H1 (cell line): ENCODE measurements around the gene CWC15. TPM values are rescaled to one million over a fixed set of nuclear protein-coding genes. Genes with fewer than 3 reads are reported as not detected.
A peak's percentile ranks its signal among the peaks of the same experiment; 100 is the strongest.

Experiments used
- CTCF ChIA-PET: fragments of 300-600 bp; sonication (Branson Sonifier 250); formaldehyde crosslinking; loops from one replicate; lab custom pipeline; 2021; ENCODE audit not compliant: partially characterized antibody; lab: Charles Lee
- POLR2A ChIA-PET: fragments of 300-600 bp; sonication (Branson Sonifier 250); formaldehyde crosslinking; loops from one replicate; lab custom pipeline; 2021; ENCODE audit warnings: inconsistent platforms; ENCODE audit not compliant: partially characterized antibody; lab: Charles Lee
- DNase-seq, 2 experiments: peaks; one replicate each; pipeline versions ENCODE4 v3.0.0 to v3.0.0-alpha.2; 2010 to 2022; ENCODE audit warnings: low spot score in 2 of 2, low read depth in 1 of 2, mixed read lengths in 1 of 2
- FAIRE-seq: peaks from 2 replicates; lab custom pipeline; 2011; peaks lifted over from hg19 to GRCh38; lab: Jason Lieb, UNC
- H2AFZ ChIP-seq: 2 replicates; pipeline ENCODE4 v1.8.1; 2012; ENCODE audit warnings: low read length, inconsistent platforms
- H2AK5ac ChIP-seq: 2 replicates; pipeline ENCODE4 v1.6.1; 2013; ENCODE audit warnings: low read depth, low read length
- H2BK120ac ChIP-seq: replicated peaks from 2 replicates; pipeline ENCODE3; 2013; ENCODE audit warnings: low read depth, low read length, inconsistent platforms
- H2BK12ac ChIP-seq: 2 replicates; pipeline ENCODE4 v1.6.1; 2013; ENCODE audit warnings: low read depth, low read length
- H2BK15ac ChIP-seq: 2 replicates; pipeline ENCODE4 v1.6.1; 2013; ENCODE audit warnings: low read length
- H2BK20ac ChIP-seq: 2 replicates; pipeline ENCODE4 v1.6.1; 2013; ENCODE audit warnings: low read length
- H2BK5ac ChIP-seq: 2 replicates; pipeline ENCODE4 v1.6.1; 2013; ENCODE audit warnings: low read depth, low read length
- H3K14ac ChIP-seq: 2 replicates; pipeline ENCODE4 v1.6.1; 2013; ENCODE audit warnings: inconsistent platforms; ENCODE audit not compliant: insufficient read length
- H3K18ac ChIP-seq: 2 replicates; pipeline ENCODE4 v1.6.1; 2013; ENCODE audit warnings: low read length; ENCODE audit errors: extremely low read depth
- H3K23ac ChIP-seq: 2 replicates; pipeline ENCODE4 v1.6.1; 2013; ENCODE audit warnings: inconsistent platforms; ENCODE audit not compliant: insufficient read length
- H3K23me2 ChIP-seq: 2 replicates; pipeline ENCODE4 v1.6.1; 2013; ENCODE audit warnings: low read depth, low read length
- H3K27ac ChIP-seq: 2 replicates; pipeline ENCODE4 v1.6.1; 2011; ENCODE audit warnings: low read depth, low read length, inconsistent platforms
- H3K27me3 ChIP-seq, 4 experiments: replicated peaks in 1 of 4; 1 replicate in 1 of 4; 2 replicates in 3 of 4; pipeline versions ENCODE4 v1.6.1 to v1.8.1; 2011 to 2013; ENCODE audit warnings: low read length in 3 of 4, mild to moderate bottlenecking in 3 of 4, inconsistent platforms in 2 of 4, mixed read lengths in 2 of 4, moderate library complexity in 1 of 4; ENCODE audit not compliant: control insufficient read depth in 3 of 4, insufficient read depth in 3 of 4; ENCODE audit errors: extremely low read depth in 1 of 4
- H3K36me3 ChIP-seq, 4 experiments: 2 replicates each; pipeline versions ENCODE4 v1.6.1 to v1.8.1; 2011 to 2013; ENCODE audit warnings: mild to moderate bottlenecking in 4 of 4, low read length in 3 of 4, moderate library complexity in 2 of 4, control low read depth in 1 of 4, inconsistent platforms in 1 of 4; ENCODE audit not compliant: insufficient read depth in 4 of 4, control insufficient read depth in 2 of 4
- H3K4ac ChIP-seq: replicated peaks from 2 replicates; pipeline ENCODE3; 2013; ENCODE audit warnings: low read length, low read depth, mixed read lengths, inconsistent platforms; ENCODE audit not compliant: insufficient read length
- H3K4me1 ChIP-seq, 4 experiments: replicated peaks in 1 of 4; 1 replicate in 1 of 4; 2 replicates in 3 of 4; pipeline versions ENCODE4 v1.6.1 to v1.8.1; 2011 to 2013; ENCODE audit warnings: low read length in 3 of 4, inconsistent platforms in 2 of 4, mixed read lengths in 1 of 4; ENCODE audit not compliant: insufficient read depth in 4 of 4, control insufficient read depth in 3 of 4
- H3K4me2 ChIP-seq, 2 experiments: 2 replicates each; pipeline versions ENCODE4 v1.6.1 to v1.8.1; 2011 to 2013; ENCODE audit warnings: low read depth in 2 of 2, low read length in 2 of 2, control low read depth in 1 of 2, inconsistent platforms in 1 of 2, mild to moderate bottlenecking in 1 of 2; ENCODE audit not compliant: insufficient read depth in 1 of 2
- H3K4me3 ChIP-seq, 4 experiments: fragments of 200-600, 300-600 bp in 1 of 4; sonication (generic), shearing (Covaris generic), sonication (Bioruptor Twin) in 1 of 4; 2 replicates each; pipeline versions ENCODE4 v1.5.1 to v1.8.1; 2011 to 2016; ENCODE audit warnings: low read length in 4 of 4, low read depth in 3 of 4, control low read depth in 2 of 4, inconsistent platforms in 2 of 4, mild to moderate bottlenecking in 2 of 4, mixed read lengths in 1 of 4, moderate library complexity in 1 of 4; ENCODE audit not compliant: insufficient read depth in 2 of 4; ENCODE audit errors: extremely low read depth in 1 of 4
- H3K56ac ChIP-seq: replicated peaks from 2 replicates; pipeline ENCODE3; 2013; ENCODE audit warnings: low read depth, mild to moderate bottlenecking, mixed read lengths, low read length, inconsistent platforms; ENCODE audit not compliant: insufficient read length
- H3K79me1 ChIP-seq: 2 replicates; pipeline ENCODE4 v1.6.1; 2013; ENCODE audit warnings: low read depth, low read length, control low read depth
- H3K79me2 ChIP-seq, 2 experiments: 2 replicates each; pipeline versions ENCODE4 v1.6.1 to v1.8.1; 2012 to 2013; ENCODE audit warnings: low read length in 2 of 2, mild to moderate bottlenecking in 2 of 2, inconsistent platforms in 1 of 2; ENCODE audit not compliant: insufficient read depth in 2 of 2, control insufficient read depth in 1 of 2
- H3K9ac ChIP-seq, 4 experiments: replicated peaks in 1 of 4; 1 replicate in 1 of 4; 2 replicates in 3 of 4; pipeline versions ENCODE4 v1.6.1 to v1.8.1; 2011 to 2013; ENCODE audit warnings: low read depth in 3 of 4, low read length in 3 of 4, control low read depth in 2 of 4, mild to moderate bottlenecking in 2 of 4, moderate library complexity in 2 of 4, inconsistent platforms in 1 of 4; ENCODE audit errors: extremely low read depth in 1 of 4
- H3K9me3 ChIP-seq, 2 experiments: 2 replicates each; pipeline versions ENCODE4 v1.6.1 to v1.8.1; 2012 to 2013; ENCODE audit warnings: mild to moderate bottlenecking in 2 of 2, moderate library complexity in 2 of 2, control low read depth in 1 of 2, inconsistent platforms in 1 of 2, low read depth in 1 of 2, low read length in 1 of 2, mixed read lengths in 1 of 2; ENCODE audit not compliant: insufficient read depth in 2 of 2
- H4K20me1 ChIP-seq, 2 experiments: replicated peaks in 1 of 2; 2 replicates each; pipeline versions ENCODE3 to v1.8.1; 2011 to 2013; ENCODE audit warnings: inconsistent platforms in 2 of 2, low read length in 2 of 2, mild to moderate bottlenecking in 1 of 2; ENCODE audit not compliant: insufficient read depth in 2 of 2, control insufficient read depth in 1 of 2
- H4K5ac ChIP-seq: 2 replicates; pipeline ENCODE4 v1.6.1; 2013; ENCODE audit warnings: low read length, low read depth, mixed read lengths, inconsistent platforms; ENCODE audit not compliant: insufficient read length
- H4K8ac ChIP-seq: 2 replicates; pipeline ENCODE4 v1.8.0; 2013; ENCODE audit warnings: mild to moderate bottlenecking, moderate library complexity, low read length, inconsistent platforms; ENCODE audit not compliant: insufficient read depth; ENCODE audit errors: extremely low read depth
- H4K91ac ChIP-seq: replicated peaks from 2 replicates; pipeline ENCODE3; 2013; ENCODE audit warnings: low read length, mixed read lengths, inconsistent platforms; ENCODE audit not compliant: insufficient read length
- CBX8 ChIP-seq: fragments of 300-800, 300-1000 bp; sonication (generic); IDR thresholded peaks from 2 replicates; pipeline ENCODE4 v1.7.1; 2016; ENCODE audit warnings: low read depth, low read length, borderline replicate concordance
- E2F6 ChIP-seq: IDR thresholded peaks from 2 replicates; pipeline ENCODE4 v1.6.1; 2012; ENCODE audit warnings: inconsistent platforms
- MAFK ChIP-seq: IDR thresholded peaks from 2 replicates; pipeline ENCODE4 v1.6.1; 2012; ENCODE audit warnings: low read depth, mild to moderate bottlenecking, improper control_type of control experiment, low read length
- POLR2A ChIP-seq, 2 experiments: IDR thresholded peaks; 1 replicate in 1 of 2; 2 replicates in 1 of 2; pipeline ENCODE4 v1.6.1; 2011; ENCODE audit warnings: low read depth in 2 of 2, low read length in 2 of 2, mild to moderate bottlenecking in 2 of 2; ENCODE audit errors: control extremely low read depth in 1 of 2
- RAD21 ChIP-seq, 2 experiments: IDR thresholded peaks in 1 of 2; conservative IDR thresholded peaks in 1 of 2; 2 replicates each; pipeline ENCODE4 v1.6.1; 2011; ENCODE audit warnings: low read depth in 2 of 2, low read length in 2 of 2, improper control_type of control experiment in 1 of 2, inconsistent platforms in 1 of 2, mild to moderate bottlenecking in 1 of 2, moderate library complexity in 1 of 2
- SIRT6 ChIP-seq: IDR thresholded peaks from one replicate; pipeline ENCODE4 v1.7.1; 2012; ENCODE audit warnings: low read length, inconsistent platforms
- SP2 ChIP-seq: IDR thresholded peaks from 2 replicates; pipeline ENCODE4 v1.6.1; 2012; ENCODE audit warnings: mild to moderate bottlenecking, low read length, inconsistent platforms
- SRF ChIP-seq: IDR thresholded peaks from 2 replicates; pipeline ENCODE4 v1.6.1; 2011; ENCODE audit warnings: mild to moderate bottlenecking, low read depth, low read length, moderate library complexity
- WGBS, 2 experiments: shearing (Covaris generic) in 1 of 2; methylation state at CpG; one replicate each; pipeline versions ENCODE4 v1.1.6 to v1.1.7; 2013 to 2015; ENCODE audit warnings: low lambda C conversion rate in 2 of 2, mixed read lengths in 2 of 2, inconsistent platforms in 1 of 2, low coverage in 1 of 2, missing lambda C conversion rate in 1 of 2; ENCODE audit not compliant: insufficient replicate concordance in 2 of 2, insufficient coverage in 1 of 2, insufficient read length in 1 of 2; ENCODE audit errors: extremely low coverage in 1 of 2, missing lambda C conversion rate in 1 of 2; 5-methylcytosine and 5-hydroxymethylcytosine counted together
- polyA plus RNA-seq, 7 experiments: library from polyadenylated mRNA; depleted of rRNA in 3 of 7; stranded (reverse) in 5 of 7; unstranded in 2 of 7; fragments of >200 nt in 5 of 7; fragments of 200-250 nt in 2 of 7; gene quantifications; 1 replicate in 5 of 7; 2 replicates in 1 of 7; 4 replicates in 1 of 7; pipeline versions ENCODE4 v1.2.1 to v1.2.3, GENCODE V29; 2011 to 2013; ENCODE audit warnings: missing spikeins in 2 of 7, mixed read lengths in 2 of 7
- total RNA-seq: library from RNA; stranded (reverse); fragmentation: NEBNext Ultra II Directional; extraction: Animal tissue kit (Norgen Biotek cat#: 25700); gene quantifications from 2 replicates; pipeline ENCODE4 v1.2.1, GENCODE V29; 2021

The CWC15 gene
- total and polyA plus RNA-seq, 2 of the 8 experiments (the other 6 are each of a cell fraction or from before 2014, with no cell fraction given): 15.7 to 59.4 TPM

- H4K5ac ChIP-seq: peak overlapping the region; percentile 88
- no peaks in the 10 kb centered on the region for H4K20me1 ChIP-seq
- FAIRE-seq (no peak), DNase-seq (no peak)
- no peak overlapping the region for H3K27ac ChIP-seq
- no peak overlapping the region for H3K23ac ChIP-seq
- POLR2A ChIA-PET: interaction anchor here (1.0 to 1.9 kb wide), 3 partner anchors 8 to 93 kb away, joined by 3 to 9 read pairs (median 6); no protein-coding TSS in a partner anchor
- TF ChIP-seq RAD21 (IDR thresholded peaks at IDR 0.05 in 1 of 2, conservative IDR thresholded peaks at IDR 0.05 in 1 of 2; ENCODE audit: low read depth in 2 of 2, low read length in 2 of 2) (no peak), POLR2A (IDR thresholded peaks at IDR 0.05; ENCODE audit: control extremely low read depth in 1 of 2, low read depth in 2 of 2, low read length in 2 of 2) (no peak), E2F6 (no peak), CBX8 (no peak), SIRT6 (no peak), SRF (no peak), SP2 (no peak), MAFK (no peak)
- H3K23me2 ChIP-seq: no peaks in the 10 kb centered on the region; the same call in 1 of the 2 replicates
- H3K4me2 ChIP-seq: peak overlapping the region; percentile 62 to 65
- H2BK15ac ChIP-seq: no peak overlapping the region
- no peak overlapping the region; a peak in 1 of 7 replicates for H3K9ac ChIP-seq
- H4K91ac ChIP-seq: no peak overlapping the region
- H2BK120ac ChIP-seq: no peak overlapping the region
- H2BK20ac ChIP-seq: no peak overlapping the region
- H3K9me3 ChIP-seq: no peaks in the 10 kb centered on the region
- H2AK5ac ChIP-seq: no peak overlapping the region
- no peak overlapping the region for H3K18ac ChIP-seq
- 0 out of 2 replicates have a peak overlapping the region, but pooled peaks have one; percentile 81 for H2AFZ ChIP-seq
- H3K27me3 ChIP-seq: no peaks in the 10 kb centered on the region
- no peak overlapping the region for H3K56ac ChIP-seq
- 74% methylated on average over 6 of the region's 6 CpGs; no CpG with 5 or more reads in 1 of the 2 experiments for WGBS, 2 experiments
- peaks cover 0 to 2% (median 0%) of the 10 kb centered on the region in 4 experiments; a peak in 2 of 7 replicates for H3K4me1 ChIP-seq
- no peak overlapping the region for H3K14ac ChIP-seq
- H3K36me3 ChIP-seq: peaks cover 6 to 30% (median 13%) of the 10 kb centered on the region in 4 experiments
- H2BK5ac ChIP-seq: no peak overlapping the region
- H4K8ac ChIP-seq: no peak overlapping the region
- H2BK12ac ChIP-seq: no peak overlapping the region
- no peak overlapping the region for H3K4ac ChIP-seq
- no peaks in the 10 kb centered on the region; the same call in 1 of the 2 replicates for H3K79me1 ChIP-seq
- H3K4me3 ChIP-seq: peak overlapping the region; percentile 72 to 99 (median 88)
- CTCF ChIA-PET: interaction anchor here (1.2 to 1.6 kb wide), 3 partner anchors 27 to 117 kb away, joined by 3 to 4 read pairs (median 4); no protein-coding TSS in a partner anchor
- peaks cover 0 to 12% of the 10 kb centered on the region in 2 experiments; a peak in 2 of 4 replicates for H3K79me2 ChIP-seq
These were observed 822 bp upstream of the CWC15 start for GRCh38 chr11:94974178-94974577.
